Endodermal cell (in vitro differentiated cells): ENCODE results near the gene TEX29. TPM values are rescaled to one million over a fixed set of nuclear protein-coding genes. Genes with fewer than 3 reads are reported as not detected.

Experiments used
- DNase-seq: peaks from one replicate; pipeline ENCODE4 v3.0.0-alpha.2; 2017
- H3K27ac ChIP-seq: 2 replicates; pipeline ENCODE4 v1.5.1; 2013; ENCODE audit warnings: mild to moderate bottlenecking, low read depth, low read length, moderate library complexity
- H3K27me3 ChIP-seq: 2 replicates; pipeline ENCODE4 v1.6.1; 2013; ENCODE audit warnings: mild to moderate bottlenecking, low read length, moderate library complexity; ENCODE audit not compliant: insufficient read depth, control insufficient read depth, poor library complexity, severe bottlenecking
- H3K36me3 ChIP-seq: 2 replicates; pipeline ENCODE4 v1.7.0; 2013; ENCODE audit warnings: mild to moderate bottlenecking, low read length, moderate library complexity; ENCODE audit not compliant: control insufficient read depth, insufficient read depth
- H3K4me1 ChIP-seq: one replicate; pipeline ENCODE4 v1.7.0; 2013; ENCODE audit warnings: low read length; ENCODE audit not compliant: control insufficient read depth, insufficient read depth
- H3K4me3 ChIP-seq: 2 replicates; pipeline ENCODE4 v1.5.1; 2013; ENCODE audit warnings: mild to moderate bottlenecking, low read length, moderate library complexity
- H3K9ac ChIP-seq: 2 replicates; pipeline ENCODE4 v1.6.1; 2013; ENCODE audit warnings: mild to moderate bottlenecking, low read length, moderate library complexity; ENCODE audit not compliant: poor library complexity, severe bottlenecking; ENCODE audit errors: extremely low read depth
- H3K9me3 ChIP-seq: 2 replicates; pipeline ENCODE4 v1.6.1; 2013; ENCODE audit warnings: mild to moderate bottlenecking, low read length, moderate library complexity; ENCODE audit not compliant: control insufficient read depth
- H3K27ac Mint-ChIP-seq: 2 replicates; pipeline ENCODE4 v1.8.0; 2020; ENCODE audit warnings: mixed read lengths
- H3K27me3 Mint-ChIP-seq: 2 replicates; pipeline ENCODE4 v1.8.0; 2021; ENCODE audit warnings: mild to moderate bottlenecking, mixed read lengths; ENCODE audit not compliant: insufficient read depth
- H3K36me3 Mint-ChIP-seq: 2 replicates; pipeline ENCODE4 v1.8.0; 2020; ENCODE audit warnings: low read depth, mixed read lengths
- H3K4me1 Mint-ChIP-seq: 2 replicates; pipeline ENCODE4 v1.8.0; 2020; ENCODE audit warnings: mixed read lengths
- H3K4me3 Mint-ChIP-seq: 2 replicates; pipeline ENCODE4 v1.8.0; 2020; ENCODE audit warnings: mild to moderate bottlenecking, moderate library complexity, mixed read lengths
- H3K9me3 Mint-ChIP-seq: 2 replicates; pipeline ENCODE4 v1.8.0; 2020; ENCODE audit warnings: mild to moderate bottlenecking, mixed read lengths
- CTCF ChIP-seq: fragments of 200-600 bp; sonication (generic); conservative IDR thresholded peaks from 2 replicates; pipeline ENCODE4 v1.5.0; 2021; ENCODE audit warnings: antibody characterized with exemption, mild to moderate bottlenecking
- WGBS, 2 experiments: methylation state at CpG; one replicate each; pipeline versions ENCODE4 v1.1.5 to v1.1.7; 2013; ENCODE audit warnings: missing lambda C conversion rate in 2 of 2, mixed read lengths in 1 of 2; ENCODE audit not compliant: insufficient coverage in 1 of 2, insufficient read length in 1 of 2; 5-methylcytosine and 5-hydroxymethylcytosine counted together
- total RNA-seq, 2 donors: library from RNA; stranded (reverse); fragmentation: NEBNext Ultra II Directional in 1 of 2; extraction: Animal tissue kit (Norgen Biotek cat#: 25700) in 1 of 2; gene quantifications; 2 replicates in 1 of 2; 3 replicates in 1 of 2; pipeline ENCODE4 v1.2.1, GENCODE V29; 2021

Gene TEX29
- total RNA-seq, 2 donors from 2014 or later = 0.69 TPM; not detected in 1

GRCh38 chr13:111390522-111391270, 70.3 kb downstream of the TEX29 start:
- peak; percentile 39 for DNase-seq
- peaks cover 8% of the 10 kb centered on the region for H3K9me3 Mint-ChIP-seq
- H3K27ac Mint-ChIP-seq = peak overlapping the region; percentile 14
- H3K36me3 Mint-ChIP-seq = no peaks in the 10 kb centered on the region
- no peaks in the 10 kb centered on the region for H3K4me1 ChIP-seq
- no peak overlapping the region for H3K4me3 ChIP-seq
- H3K27me3 Mint-ChIP-seq = peaks cover 2% of the 10 kb centered on the region
- no peaks in the 10 kb centered on the region for H3K27me3 ChIP-seq
- no peak overlapping the region for H3K27ac ChIP-seq
- no peaks in the 10 kb centered on the region for H3K4me1 Mint-ChIP-seq
- no peaks in the 10 kb centered on the region for H3K9me3 ChIP-seq
- TF ChIP-seq CTCF = no peak
- WGBS, 2 experiments = 91 to 94% methylated on average over 11 to 18 of the region's 18 CpGs
- no peak overlapping the region for H3K4me3 Mint-ChIP-seq
- H3K9ac ChIP-seq = no peak overlapping the region
- H3K36me3 ChIP-seq = no peaks in the 10 kb centered on the region

- DNase-seq = no peak
- Histone ChIP-seq H3K4me3 (no peak overlapping the region), H3K4me1 (no peaks in the 10 kb centered on the region), H3K27me3 (no peaks in the 10 kb centered on the region), H3K9ac (no peak overlapping the region), H3K27ac (no peak overlapping the region), H3K36me3 (no peaks in the 10 kb centered on the region), H3K9me3 (no peaks in the 10 kb centered on the region)
- no peaks in the 10 kb centered on the region for H3K4me1 Mint-ChIP-seq
- 89 to 97% methylated on average over 8 to 9 of the region's 9 CpGs for WGBS, 2 experiments
- peaks cover 2% of the 10 kb centered on the region for H3K27me3 Mint-ChIP-seq
- no peak for TF ChIP-seq CTCF
- H3K4me3 Mint-ChIP-seq = no peak overlapping the region
- peaks cover 8% of the 10 kb centered on the region for H3K9me3 Mint-ChIP-seq
- no peak overlapping the region for H3K27ac Mint-ChIP-seq
- no peaks in the 10 kb centered on the region for H3K36me3 Mint-ChIP-seq
These were observed 72.0 kb downstream of the TEX29 start for GRCh38 chr13:111392486-111392885.

GRCh38 chr13:111393221-111393790, 72.9 kb downstream of the TEX29 start:
- TF ChIP-seq CTCF = no peak
- Mint-ChIP-seq H3K27ac (no peak overlapping the region), H3K4me1 (no peaks in the 10 kb centered on the region), H3K9me3 (peaks cover 8% of the 10 kb centered on the region), H3K27me3 (peaks cover 2% of the 10 kb centered on the region), H3K36me3 (no peaks in the 10 kb centered on the region), H3K4me3 (no peak overlapping the region)
- Histone ChIP-seq H3K4me3 (no peak overlapping the region), H3K27me3 (no peaks in the 10 kb centered on the region), H3K36me3 (no peaks in the 10 kb centered on the region), H3K27ac (no peak overlapping the region), H3K4me1 (no peaks in the 10 kb centered on the region), H3K9me3 (no peaks in the 10 kb centered on the region), H3K9ac (no peak overlapping the region)
- DNase-seq = peak; percentile 17
- WGBS, 2 experiments = 87 to 89% methylated on average over 7 to 8 of the region's 8 CpGs

Other genes with a start within 250 kb of the TEX29 start
- 10 to 100 TPM; 49.5 to 53.5 TPM for gene ARHGEF7, start 205.3 kb upstream of the TEX29 start, total RNA-seq